Stimulated activated naive B cell treated with anti-CD40 and anti-IgM and Interleukin-4, amounts not matched to agents 10 μg/mL and 1 μg/mL and 100 μg/mL, for 72 hours (primary cell): ENCODE data around the gene SCN7A.
A peak's percentile ranks its signal among the peaks of the same experiment; 100 is the strongest.

ENCODE experiments used
- ATAC-seq, 2 donors: fragments of 150-1000 bp; cut with Tn5 transposase; replicated peaks; 2 replicates each; pipeline ENCODE4 v1.10.0; 2021; ENCODE audit warnings: moderate library complexity in 1 of 2
- DNase-seq: peaks from one replicate; pipeline ENCODE4 v3.0.0; 2021
- H3K27ac Mint-ChIP-seq: one replicate; pipeline ENCODE4 v1.8.0; 2022; ENCODE audit warnings: mild to moderate bottlenecking, mixed read lengths
- H3K27me3 Mint-ChIP-seq, 2 donors: one replicate each; pipeline ENCODE4 v1.8.0; 2022; ENCODE audit warnings: mixed read lengths in 2 of 2
- H3K36me3 Mint-ChIP-seq, 2 donors: one replicate each; pipeline ENCODE4 v1.8.0; 2022; ENCODE audit warnings: mixed read lengths in 2 of 2, mild to moderate bottlenecking in 1 of 2
- H3K4me1 Mint-ChIP-seq, 2 donors: one replicate each; pipeline ENCODE4 v1.8.0; 2022; ENCODE audit warnings: mixed read lengths in 2 of 2, mild to moderate bottlenecking in 1 of 2
- H3K4me3 Mint-ChIP-seq, 2 donors: one replicate each; pipeline ENCODE4 v1.8.0; 2022; ENCODE audit warnings: mild to moderate bottlenecking in 2 of 2, mixed read lengths in 2 of 2, moderate library complexity in 1 of 2
- H3K9me3 Mint-ChIP-seq, 2 donors: one replicate each; pipeline ENCODE4 v1.8.0; 2022; ENCODE audit warnings: mixed read lengths in 2 of 2, mild to moderate bottlenecking in 1 of 2

SCN7A gene

DNA sequence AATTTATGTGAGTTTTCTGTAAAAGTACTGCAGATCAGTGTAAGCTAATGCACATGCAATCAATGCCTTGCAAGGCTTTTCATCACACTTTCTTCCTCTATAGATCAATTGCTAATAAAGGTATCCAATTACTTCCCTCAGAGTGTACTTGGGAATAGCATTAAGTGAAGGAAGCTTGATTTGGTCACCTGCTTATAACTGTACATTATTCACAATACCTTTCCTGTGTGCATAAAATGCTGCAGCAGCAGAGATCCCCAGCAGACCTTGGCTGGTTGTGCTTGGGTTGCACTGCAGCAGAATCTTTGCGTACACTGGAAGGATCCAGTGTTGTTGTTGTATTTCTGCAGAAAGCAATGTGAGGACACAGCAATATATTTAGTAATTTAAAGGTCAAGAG is 99.8 kb downstream of the SCN7A start:
- Mint-ChIP-seq H3K27ac (no peak overlapping the region), H3K4me1 (no peaks in the 10 kb centered on the region), H3K4me3 (no peak overlapping the region), H3K36me3 (no peaks in the 10 kb centered on the region), H3K27me3 (peaks cover 0 to 8% of the 10 kb centered on the region in 2 donors), H3K9me3 (no peaks in the 10 kb centered on the region)
- no peak for DNase-seq
- no peak for ATAC-seq

DNA sequence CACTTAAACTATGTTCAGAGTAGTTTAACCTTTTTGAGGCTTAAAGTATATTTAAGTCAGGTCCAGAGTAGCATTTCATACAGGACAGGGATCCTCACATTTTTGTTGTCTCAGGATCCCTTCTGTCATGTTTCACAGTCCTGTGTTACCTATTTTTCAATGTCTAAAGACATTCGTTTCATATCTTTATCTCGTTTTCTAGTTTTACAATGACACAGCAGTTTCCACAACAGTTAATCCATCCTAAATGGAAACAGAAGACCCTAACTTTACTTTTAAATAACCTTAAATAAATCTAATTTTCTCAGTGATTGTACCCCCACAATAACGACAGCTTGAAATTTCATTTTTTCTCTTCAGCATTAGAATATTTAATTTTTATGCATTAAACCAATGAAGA is 101.0 kb downstream of the SCN7A start:
- Mint-ChIP-seq H3K9me3 (no peaks in the 10 kb centered on the region), H3K27ac (no peak overlapping the region), H3K27me3 (peaks cover 0 to 8% of the 10 kb centered on the region in 2 donors), H3K36me3 (no peaks in the 10 kb centered on the region), H3K4me1 (no peaks in the 10 kb centered on the region), H3K4me3 (no peak overlapping the region)
- no peak for DNase-seq
- no peak for ATAC-seq

DNA sequence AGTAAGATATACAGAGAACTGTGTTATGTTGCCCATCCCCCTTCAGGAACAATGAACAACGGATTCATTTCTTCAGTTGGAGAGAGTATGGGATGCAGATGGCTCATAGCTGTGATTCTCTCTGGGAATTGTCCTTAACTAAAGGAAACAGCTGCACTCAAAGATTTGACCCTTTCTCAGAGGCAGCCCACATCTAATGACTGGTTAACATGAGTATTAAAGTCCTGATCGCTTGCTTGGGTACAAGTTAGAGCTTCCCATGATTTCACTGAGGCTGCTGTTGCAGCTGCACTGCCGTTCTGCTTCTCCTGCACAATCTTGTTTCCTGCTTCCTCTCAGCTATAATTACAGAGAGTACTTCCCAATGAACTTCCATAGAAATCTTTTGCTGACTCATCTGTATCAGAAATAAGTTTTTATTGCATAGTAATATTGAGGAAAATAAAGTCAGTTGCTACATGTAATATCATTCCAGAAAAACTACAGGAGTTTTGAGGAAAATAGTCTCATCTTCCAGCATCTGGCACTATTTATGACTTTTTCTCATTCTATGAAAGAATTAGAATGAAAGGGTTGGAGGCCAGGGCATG is 105.5 kb downstream of the SCN7A start:
- Mint-ChIP-seq H3K36me3 (no peaks in the 10 kb centered on the region), H3K9me3 (no peaks in the 10 kb centered on the region), H3K4me3 (no peak overlapping the region), H3K4me1 (peaks cover 0 to 6% of the 10 kb centered on the region in 2 donors), H3K27me3 (no peaks in the 10 kb centered on the region), H3K27ac (no peak overlapping the region)
- DNase-seq (no peak), ATAC-seq (no peak)

DNA sequence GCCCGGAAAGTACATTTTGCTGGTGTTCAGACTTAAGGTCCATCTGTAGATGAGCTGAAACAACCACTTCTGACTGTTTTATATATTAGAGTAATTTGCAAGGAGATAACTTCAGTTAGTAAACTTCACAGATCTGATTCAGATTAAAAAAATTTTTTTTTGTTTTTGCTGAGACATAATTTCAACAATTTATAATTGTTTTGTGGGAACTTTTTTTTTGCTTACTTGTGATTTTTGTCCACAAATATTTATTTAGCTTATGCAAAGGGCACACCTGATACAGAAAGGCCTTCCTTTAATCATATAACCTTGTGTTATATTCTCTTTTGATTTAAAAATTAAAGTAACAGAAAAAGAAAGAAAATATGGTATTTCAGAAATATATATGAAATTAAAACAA is 108.7 kb downstream of the SCN7A start:
- Mint-ChIP-seq H3K36me3 (no peaks in the 10 kb centered on the region), H3K27me3 (peaks cover 0 to 6% of the 10 kb centered on the region in 2 donors), H3K4me3 (no peak overlapping the region), H3K27ac (no peak overlapping the region), H3K4me1 (peaks cover 0 to 6% of the 10 kb centered on the region in 2 donors), H3K9me3 (no peaks in the 10 kb centered on the region)
- ATAC-seq (no peak), DNase-seq (no peak)

DNA sequence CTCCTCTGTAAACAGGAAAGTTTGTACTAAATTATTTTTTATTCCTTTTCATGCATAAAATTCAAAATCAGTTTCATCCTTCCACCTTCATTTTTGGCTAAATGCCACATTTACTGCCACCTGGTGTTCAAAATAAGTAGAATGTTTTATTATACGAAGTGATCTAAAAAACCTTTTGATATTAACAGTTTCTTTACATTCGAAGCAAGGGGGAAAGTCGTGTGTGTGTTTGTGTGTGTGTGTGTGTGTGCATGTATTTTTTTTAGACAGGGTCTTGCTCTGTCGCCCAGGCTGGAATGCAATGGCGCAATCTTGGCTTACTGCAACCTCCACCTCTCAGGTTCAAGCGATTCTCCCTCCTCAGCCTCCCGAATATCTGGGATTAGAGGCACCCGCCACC is 109.3 kb downstream of the SCN7A start:
- ATAC-seq = no peak
- no peak for DNase-seq
- peaks cover 0 to 6% of the 10 kb centered on the region in 2 donors for H3K27me3 Mint-ChIP-seq
- no peaks in the 10 kb centered on the region for H3K36me3 Mint-ChIP-seq
- no peak overlapping the region for H3K27ac Mint-ChIP-seq
- peaks cover 0 to 6% of the 10 kb centered on the region in 2 donors for H3K4me1 Mint-ChIP-seq
- H3K9me3 Mint-ChIP-seq = no peaks in the 10 kb centered on the region
- no peak overlapping the region for H3K4me3 Mint-ChIP-seq

DNA sequence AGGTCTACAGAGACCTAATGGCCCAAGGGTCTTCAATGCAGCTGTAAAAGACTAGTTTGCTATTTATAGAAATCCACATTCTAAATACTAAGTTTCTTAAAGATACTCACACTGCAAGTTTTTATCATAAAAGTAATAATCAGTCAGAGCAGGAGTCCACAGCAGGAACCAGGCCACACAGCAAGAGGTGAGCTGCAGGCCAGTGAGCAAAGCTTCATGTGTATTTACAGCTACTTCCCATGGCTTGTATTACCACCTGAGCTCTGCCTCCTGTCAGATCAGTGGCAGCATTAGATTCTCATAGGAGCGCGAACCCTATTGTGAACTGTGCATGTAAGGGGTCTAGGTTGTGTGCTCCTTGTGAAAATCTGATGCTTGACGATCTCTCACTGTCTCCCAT is 111.6 kb downstream of the SCN7A start:
- Mint-ChIP-seq H3K27ac (no peak overlapping the region), H3K4me3 (no peak overlapping the region), H3K9me3 (no peaks in the 10 kb centered on the region), H3K4me1 (peaks cover 0 to 1% of the 10 kb centered on the region in 2 donors), H3K36me3 (no peaks in the 10 kb centered on the region), H3K27me3 (peaks cover 9 to 22% of the 10 kb centered on the region in 2 donors)
- DNase-seq = no peak
- ATAC-seq = no peak

DNA sequence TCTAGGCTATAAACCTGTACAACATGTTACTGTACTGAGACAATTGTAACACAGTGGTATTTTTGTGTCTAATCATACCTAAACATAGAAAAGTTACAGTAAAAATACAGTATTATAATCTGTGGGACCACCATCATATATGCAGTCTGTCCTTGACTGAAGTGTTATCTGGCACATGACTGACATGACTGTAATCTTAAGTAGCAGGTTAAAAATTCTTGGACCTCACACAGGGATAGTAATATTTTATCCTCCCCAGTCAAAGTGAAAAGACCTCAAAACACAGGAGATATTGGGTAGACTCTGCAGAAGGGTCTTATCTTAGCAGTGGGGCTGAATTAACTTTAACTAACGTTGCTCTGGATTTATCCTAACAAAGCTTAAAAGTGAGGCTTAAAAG is 113.4 kb downstream of the SCN7A start:
- Mint-ChIP-seq H3K27me3 (peaks cover 25 to 38% of the 10 kb centered on the region in 2 donors), H3K4me1 (peaks cover 1 to 7% of the 10 kb centered on the region in 2 donors), H3K27ac (no peak overlapping the region), H3K9me3 (no peaks in the 10 kb centered on the region), H3K4me3 (no peak overlapping the region), H3K36me3 (no peaks in the 10 kb centered on the region)
- no peak for DNase-seq
- ATAC-seq = no peak

DNA sequence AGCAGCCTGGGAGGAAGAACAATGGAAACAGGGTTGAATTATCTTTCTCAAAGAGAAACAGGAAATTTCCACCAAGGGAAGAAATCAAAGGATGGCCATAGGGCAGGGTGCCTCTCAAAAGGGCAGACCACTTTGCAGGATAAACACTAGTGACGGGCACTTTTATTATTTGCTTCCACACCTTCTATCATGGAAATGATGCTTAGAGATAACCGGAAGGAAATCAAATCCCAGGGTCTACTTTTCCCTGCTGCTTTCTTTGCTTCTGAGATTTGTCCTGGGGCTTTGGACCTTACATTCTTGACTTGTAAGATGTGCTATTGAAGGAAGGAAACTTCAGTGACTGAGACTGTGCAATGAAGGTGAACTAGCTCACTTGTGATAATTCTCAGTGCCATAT is 117.2 kb downstream of the SCN7A start:
- H3K4me1 Mint-ChIP-seq = peaks cover 8 to 16% of the 10 kb centered on the region in 2 donors
- ATAC-seq (no peak), DNase-seq (no peak)
- no peaks in the 10 kb centered on the region for H3K36me3 Mint-ChIP-seq
- no peak overlapping the region for H3K27ac Mint-ChIP-seq
- H3K27me3 Mint-ChIP-seq = peaks cover 36 to 53% of the 10 kb centered on the region in 2 donors
- H3K9me3 Mint-ChIP-seq = no peaks in the 10 kb centered on the region
- H3K4me3 Mint-ChIP-seq = no peak overlapping the region

DNA sequence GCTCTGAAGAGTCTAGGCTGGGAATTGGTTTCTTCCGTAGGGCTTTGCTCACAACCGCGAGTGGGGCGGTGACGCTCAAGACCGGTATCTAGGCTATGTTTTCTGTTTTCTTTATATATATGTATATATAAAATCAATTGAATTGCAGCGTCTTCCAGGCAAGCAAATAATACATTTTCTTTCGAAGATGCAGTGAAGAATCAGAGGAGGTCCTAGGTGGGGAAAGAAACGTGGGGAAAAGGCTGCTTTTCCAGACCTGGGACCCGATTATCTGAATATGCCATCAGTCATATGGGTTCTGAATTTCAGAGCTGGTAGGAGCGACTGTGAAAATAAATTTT is 117.6 kb downstream of the SCN7A start:
- Mint-ChIP-seq H3K4me3 (peak overlapping the region; percentile 69 to 82), H3K9me3 (no peaks in the 10 kb centered on the region), H3K4me1 (peaks cover 8 to 16% of the 10 kb centered on the region in 2 donors), H3K27ac (no peak overlapping the region), H3K27me3 (peaks cover 36 to 53% of the 10 kb centered on the region in 2 donors), H3K36me3 (no peaks in the 10 kb centered on the region)
- DNase-seq (no peak), ATAC-seq (peak in 1 of 2 donors; percentile 6)

DNA sequence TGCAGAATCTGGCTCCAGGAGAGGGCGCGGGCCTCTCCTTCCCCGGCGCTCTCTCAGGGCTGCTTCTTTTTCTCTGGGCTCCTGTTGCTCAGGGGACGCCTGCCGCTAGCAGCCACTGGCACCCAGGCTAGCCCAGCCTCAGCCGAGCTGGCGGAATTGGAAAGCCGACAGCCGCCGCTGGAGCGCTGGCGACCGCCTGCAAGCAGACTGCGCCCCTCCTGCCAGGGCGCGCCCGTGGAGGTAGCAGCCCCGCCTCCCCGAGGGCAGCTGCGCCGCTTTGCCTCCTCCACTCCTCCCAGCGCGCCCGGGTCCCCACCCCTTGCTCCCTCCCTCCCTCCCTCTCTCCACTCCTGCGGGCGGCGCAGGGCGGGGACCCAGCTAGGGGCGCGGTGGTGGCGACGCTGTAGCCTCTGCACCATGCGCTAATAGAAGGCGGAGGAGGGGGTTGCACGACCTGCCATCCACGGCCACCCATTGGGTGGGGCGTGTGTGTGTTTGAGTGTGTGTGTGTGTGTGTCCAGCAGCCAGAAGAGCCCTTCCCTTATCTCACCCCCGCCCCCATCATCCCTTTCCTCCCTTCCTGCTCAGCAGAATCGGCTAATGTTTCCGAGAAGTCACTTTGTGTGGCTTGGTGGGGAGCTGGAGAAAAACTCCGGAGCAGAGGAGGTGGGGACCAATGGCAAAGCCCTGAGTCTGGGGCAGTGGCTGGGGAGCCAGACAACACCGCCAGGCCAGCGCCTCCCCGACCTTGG is 118.1 kb downstream of the SCN7A start, which contains the start of gene SCN9A:
Gene SCN9A, minus strand, starts transcription at position 209 of the 752 bp plus-strand sequence. CDS start 64,188 bp downstream, outside the sequence.
- H3K36me3 Mint-ChIP-seq = no peaks in the 10 kb centered on the region
- no peaks in the 10 kb centered on the region for H3K9me3 Mint-ChIP-seq
- peaks cover 36 to 51% of the 10 kb centered on the region in 2 donors for H3K27me3 Mint-ChIP-seq
- ATAC-seq (peak; percentile 62 to 67), DNase-seq (peak; percentile 1)
- peak within 1 kb of the TSS; percentile 69 to 82 for H3K4me3 Mint-ChIP-seq
- H3K27ac Mint-ChIP-seq = no peak within 1 kb of the TSS
- peaks cover 8 to 16% of the 10 kb centered on the region in 2 donors for H3K4me1 Mint-ChIP-seq

DNA sequence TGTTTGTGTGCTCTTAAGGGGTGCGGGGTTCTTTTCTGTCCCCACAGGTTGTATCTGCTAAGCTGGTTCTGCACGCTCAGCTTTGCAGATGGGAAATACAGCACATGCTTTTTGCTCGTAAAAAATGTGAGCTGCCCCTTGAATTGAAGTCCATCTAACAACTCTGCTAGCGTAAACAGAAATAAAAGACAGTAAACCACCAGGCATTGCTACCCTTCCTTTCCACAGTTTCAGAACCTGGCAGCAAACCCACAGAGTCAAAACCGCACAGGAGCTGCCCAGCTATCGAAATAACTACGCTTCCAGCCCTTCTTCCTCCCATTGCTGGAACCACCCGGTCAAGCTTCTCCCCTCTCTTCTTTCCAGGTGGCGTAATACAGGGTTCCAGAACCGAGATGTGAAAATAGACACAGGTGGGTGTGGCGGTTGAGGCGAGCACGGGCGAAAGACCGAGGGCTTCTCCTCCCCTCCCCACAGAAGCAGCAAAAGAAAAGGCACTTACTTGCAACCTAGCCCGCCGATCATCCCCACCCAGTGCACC is 118.8 kb downstream of the SCN7A start:
- ATAC-seq (peak; percentile 4 to 19), DNase-seq (peak; percentile 1)
- peak overlapping the region; percentile 60 to 82 for H3K4me3 Mint-ChIP-seq
- no peaks in the 10 kb centered on the region for H3K9me3 Mint-ChIP-seq
- no peaks in the 10 kb centered on the region for H3K36me3 Mint-ChIP-seq
- H3K27me3 Mint-ChIP-seq = peaks cover 36 to 47% of the 10 kb centered on the region in 2 donors
- H3K27ac Mint-ChIP-seq = no peak overlapping the region
- peaks cover 8 to 16% of the 10 kb centered on the region in 2 donors for H3K4me1 Mint-ChIP-seq

DNA sequence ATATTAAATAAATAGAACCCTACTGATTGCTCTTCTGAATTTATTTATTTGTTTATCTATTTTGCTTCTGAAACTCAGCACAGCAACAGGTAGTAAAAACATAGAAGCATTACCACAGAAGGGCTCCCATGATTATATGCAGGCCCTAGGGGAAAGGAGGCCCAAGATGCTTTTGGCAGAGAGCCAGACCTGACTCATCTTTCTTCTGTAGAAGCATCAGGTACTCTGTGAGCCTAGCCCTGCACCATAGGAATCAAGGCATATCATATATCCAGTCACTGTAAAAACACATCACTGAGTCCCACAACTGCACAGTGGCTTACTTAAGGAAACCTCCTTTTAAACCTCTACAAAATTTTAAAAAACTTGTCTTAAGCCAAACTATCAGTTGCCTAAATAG is 120.1 kb downstream of the SCN7A start:
- no peak overlapping the region for H3K27ac Mint-ChIP-seq
- ATAC-seq = peak in 1 of 2 donors; percentile 49
- peaks cover 8 to 16% of the 10 kb centered on the region in 2 donors for H3K4me1 Mint-ChIP-seq
- DNase-seq = no peak
- H3K9me3 Mint-ChIP-seq = no peaks in the 10 kb centered on the region
- H3K4me3 Mint-ChIP-seq = no peak overlapping the region
- H3K36me3 Mint-ChIP-seq = no peaks in the 10 kb centered on the region
- H3K27me3 Mint-ChIP-seq = peaks cover 36 to 46% of the 10 kb centered on the region in 2 donors

DNA sequence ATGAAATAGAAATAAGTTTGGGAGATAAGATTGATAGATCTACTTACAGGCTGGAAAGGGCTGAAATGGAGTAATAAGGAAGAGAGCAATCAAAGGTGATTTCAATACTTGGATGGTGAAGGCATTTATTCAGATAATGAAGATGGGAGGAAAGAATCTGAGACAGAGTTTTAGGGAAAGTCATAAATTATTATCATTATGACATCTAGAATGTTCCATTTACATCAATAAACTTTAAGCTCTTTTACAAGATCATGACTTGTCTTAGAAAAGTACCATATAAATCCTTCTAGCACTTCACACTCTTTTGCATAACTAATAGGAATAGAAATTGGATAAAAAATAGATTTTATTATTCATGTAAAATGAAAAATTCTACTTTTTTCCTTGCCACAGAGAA is 120.5 kb downstream of the SCN7A start:
- Mint-ChIP-seq H3K27ac (no peak overlapping the region), H3K36me3 (no peaks in the 10 kb centered on the region), H3K9me3 (no peaks in the 10 kb centered on the region), H3K4me1 (peaks cover 8 to 16% of the 10 kb centered on the region in 2 donors), H3K27me3 (peaks cover 36 to 42% of the 10 kb centered on the region in 2 donors), H3K4me3 (no peak overlapping the region)
- DNase-seq (no peak), ATAC-seq (no peak)

DNA sequence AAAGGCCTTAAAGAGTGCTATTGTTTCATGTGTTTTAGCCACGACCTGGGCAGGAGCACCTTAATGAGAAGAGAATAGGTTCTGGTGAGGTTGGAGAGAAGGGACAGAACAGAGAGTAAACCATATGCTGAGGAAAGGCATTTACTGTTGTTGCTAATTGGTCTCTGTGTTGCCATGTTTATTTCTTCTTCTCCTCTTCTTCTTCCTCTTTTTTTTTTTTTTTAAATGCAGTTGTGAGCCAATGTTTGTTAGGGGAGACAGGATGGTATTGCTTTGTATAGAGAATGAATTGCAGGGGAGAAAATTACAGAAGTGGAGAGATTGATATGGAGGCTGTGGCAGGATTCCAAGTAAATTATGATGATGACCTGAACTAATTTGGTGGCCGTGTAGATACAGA is 120.9 kb downstream of the SCN7A start:
- ATAC-seq (no peak), DNase-seq (no peak)
- Mint-ChIP-seq H3K27ac (no peak overlapping the region), H3K27me3 (peaks cover 34 to 38% of the 10 kb centered on the region in 2 donors), H3K4me3 (no peak overlapping the region), H3K9me3 (no peaks in the 10 kb centered on the region), H3K4me1 (peaks cover 8 to 16% of the 10 kb centered on the region in 2 donors), H3K36me3 (no peaks in the 10 kb centered on the region)

DNA sequence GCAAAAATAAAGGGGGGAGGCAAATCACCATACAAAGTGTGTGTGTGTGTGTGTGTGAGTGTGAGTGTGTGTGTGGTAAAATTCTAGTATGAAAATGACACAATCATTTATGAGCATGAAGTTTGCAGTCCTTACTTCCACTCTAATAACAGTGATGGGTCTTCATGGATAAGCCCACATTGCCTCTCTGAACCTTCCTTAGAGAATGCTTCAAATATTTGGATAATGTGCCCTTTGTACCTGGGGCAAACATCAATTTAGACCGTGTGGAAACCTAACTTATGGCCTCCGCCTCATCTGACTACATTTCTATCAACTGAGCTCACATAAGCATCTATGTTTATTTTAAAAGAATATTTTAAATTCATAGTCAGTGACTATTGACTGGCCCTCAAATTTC is 122.0 kb downstream of the SCN7A start:
- no peak for DNase-seq
- no peak for ATAC-seq
- Mint-ChIP-seq H3K4me1 (peaks cover 8 to 16% of the 10 kb centered on the region in 2 donors), H3K27ac (no peak overlapping the region), H3K36me3 (no peaks in the 10 kb centered on the region), H3K27me3 (peaks cover 24 to 30% of the 10 kb centered on the region in 2 donors), H3K9me3 (no peaks in the 10 kb centered on the region), H3K4me3 (no peak overlapping the region)
